ENCODE measurements around the gene KRTAP10-9. TPM values are rescaled to one million over a fixed set of nuclear protein-coding genes. Genes with fewer than 3 reads are reported as not detected.

Gene KRTAP10-9
- total RNA-seq, 1 donor from 2014 or later: not detected

GRCh38 chr21:44593598-44594405, 33.1 kb upstream of the KRTAP10-9 start:
- no peak for DNase-seq (ENCODE audit: low spot score)
- no peak overlapping the region for H3K27ac Mint-ChIP-seq (ENCODE audit: unreplicated experiment)
- peaks cover 2% of the 10 kb centered on the region for H3K36me3 Mint-ChIP-seq (ENCODE audit: low read depth)
- H3K9me3 Mint-ChIP-seq (ENCODE audit: low read depth): peaks cover 10% of the 10 kb centered on the region
- peaks cover 6% of the 10 kb centered on the region for H3K4me1 Mint-ChIP-seq (ENCODE audit: low read depth)
- no peak overlapping the region for H3K4me3 Mint-ChIP-seq (ENCODE audit: unreplicated experiment)
- no peak for TF ChIP-seq CTCF (IDR thresholded peaks at IDR 0.05)
- H3K27me3 Mint-ChIP-seq (ENCODE audit: low read depth): peaks cover 64% of the 10 kb centered on the region

GRCh38 chr21:44594406-44594916, 32.4 kb upstream of the KRTAP10-9 start:
- no peak for DNase-seq (ENCODE audit: low spot score)
- Mint-ChIP-seq H3K27ac (ENCODE audit: unreplicated experiment) (no peak overlapping the region), H3K9me3 (ENCODE audit: low read depth) (peaks cover 10% of the 10 kb centered on the region)

GRCh38 chr21:44595524-44595923, 31.4 kb upstream of the KRTAP10-9 start:
- TF ChIP-seq CTCF (IDR thresholded peaks at IDR 0.05): no peak
- H3K4me1 Mint-ChIP-seq (ENCODE audit: low read depth): peaks cover 6% of the 10 kb centered on the region
- H3K9me3 Mint-ChIP-seq (ENCODE audit: low read depth): peaks cover 10% of the 10 kb centered on the region
- no peak overlapping the region for H3K27ac Mint-ChIP-seq (ENCODE audit: unreplicated experiment)
- no peak for DNase-seq (ENCODE audit: low spot score)
- H3K4me3 Mint-ChIP-seq (ENCODE audit: unreplicated experiment): no peak overlapping the region
- H3K27me3 Mint-ChIP-seq (ENCODE audit: low read depth): peaks cover 63% of the 10 kb centered on the region
- H3K36me3 Mint-ChIP-seq (ENCODE audit: low read depth): peaks cover 3% of the 10 kb centered on the region

More at GRCh38 chr21:44594406-44594916, 32.4 kb upstream of the KRTAP10-9 start:
- TF ChIP-seq CTCF (IDR thresholded peaks at IDR 0.05): no peak
- Mint-ChIP-seq H3K27me3 (ENCODE audit: low read depth) (peaks cover 62% of the 10 kb centered on the region), H3K4me3 (ENCODE audit: unreplicated experiment) (no peak overlapping the region), H3K4me1 (ENCODE audit: low read depth) (peaks cover 6% of the 10 kb centered on the region), H3K36me3 (ENCODE audit: low read depth) (peaks cover 3% of the 10 kb centered on the region)

GRCh38 chr21:44596068-44596725, 30.7 kb upstream of the KRTAP10-9 start:
- no peak for DNase-seq (ENCODE audit: low spot score)

More at GRCh38 chr21:44596068-44596725, 30.7 kb upstream of the KRTAP10-9 start:
- Mint-ChIP-seq H3K4me1 (ENCODE audit: low read depth) (peaks cover 6% of the 10 kb centered on the region), H3K27me3 (ENCODE audit: low read depth) (peaks cover 68% of the 10 kb centered on the region), H3K27ac (ENCODE audit: unreplicated experiment) (no peak overlapping the region), H3K36me3 (ENCODE audit: low read depth) (peaks cover 3% of the 10 kb centered on the region), H3K9me3 (ENCODE audit: low read depth) (peaks cover 10% of the 10 kb centered on the region), H3K4me3 (ENCODE audit: unreplicated experiment) (no peak overlapping the region)
- TF ChIP-seq CTCF (IDR thresholded peaks at IDR 0.05): no peak
